OCI-LY7 (cell line): ENCODE results near the gene ULK3.

Experiments
- EZH2phosphoT487 ChIP-seq: fragments of 200-600 bp; sonication (generic); IDR thresholded peaks from 2 replicates; pipeline ENCODE4 v1.6.1; 2018; ENCODE audit warnings: low read depth, borderline replicate concordance, mild to moderate bottlenecking, mixed run types, antibody characterized with exemption, low read length, moderate library complexity, mixed read lengths
- TF ChIP-seq, protein P1 (sequence below): fragments of 200-600 bp; sonication (generic); conservative IDR thresholded peaks from 2 replicates; pipeline ENCODE4 v1.5.1; 2014; ENCODE audit warnings: mild to moderate bottlenecking, antibody characterized with exemption, low read length, moderate library complexity, mixed read lengths

DNA sequence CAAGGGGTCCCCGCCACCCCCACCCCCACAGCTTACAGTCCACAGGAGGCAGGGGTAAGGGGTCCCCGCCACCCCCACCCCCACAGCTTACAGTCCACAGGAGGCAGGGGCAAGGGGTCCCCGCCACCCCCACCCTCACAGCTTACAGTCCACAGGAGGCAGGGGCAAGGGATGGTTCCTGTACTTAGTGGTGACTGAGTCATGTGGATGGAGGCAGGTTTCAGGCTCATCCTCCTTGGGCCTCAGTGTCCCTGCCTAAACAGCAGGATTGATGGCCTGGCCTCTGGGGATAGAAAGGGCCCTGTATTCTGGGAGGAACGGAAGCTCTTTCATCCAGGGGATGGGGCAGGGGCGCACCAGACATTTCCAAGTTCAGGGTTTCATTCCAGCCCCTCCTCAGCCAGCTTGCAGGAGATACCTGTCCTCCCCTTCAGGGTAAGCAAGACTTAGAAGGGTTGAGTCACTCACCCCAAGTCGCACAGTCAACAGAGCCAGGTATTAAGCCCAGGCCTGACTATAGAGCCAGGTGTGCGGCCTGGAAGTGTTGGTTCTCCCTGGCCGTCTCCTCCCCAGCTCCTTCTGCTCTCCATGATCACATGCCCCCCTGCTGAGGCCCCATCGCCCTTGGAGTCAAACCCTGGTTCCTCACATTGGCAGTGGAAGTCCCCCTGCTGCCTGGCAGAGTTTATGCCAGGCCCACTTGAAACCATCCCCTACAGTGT lies 48.5 kb downstream of the ULK3 start:
- TF ChIP-seq, protein P1, sequence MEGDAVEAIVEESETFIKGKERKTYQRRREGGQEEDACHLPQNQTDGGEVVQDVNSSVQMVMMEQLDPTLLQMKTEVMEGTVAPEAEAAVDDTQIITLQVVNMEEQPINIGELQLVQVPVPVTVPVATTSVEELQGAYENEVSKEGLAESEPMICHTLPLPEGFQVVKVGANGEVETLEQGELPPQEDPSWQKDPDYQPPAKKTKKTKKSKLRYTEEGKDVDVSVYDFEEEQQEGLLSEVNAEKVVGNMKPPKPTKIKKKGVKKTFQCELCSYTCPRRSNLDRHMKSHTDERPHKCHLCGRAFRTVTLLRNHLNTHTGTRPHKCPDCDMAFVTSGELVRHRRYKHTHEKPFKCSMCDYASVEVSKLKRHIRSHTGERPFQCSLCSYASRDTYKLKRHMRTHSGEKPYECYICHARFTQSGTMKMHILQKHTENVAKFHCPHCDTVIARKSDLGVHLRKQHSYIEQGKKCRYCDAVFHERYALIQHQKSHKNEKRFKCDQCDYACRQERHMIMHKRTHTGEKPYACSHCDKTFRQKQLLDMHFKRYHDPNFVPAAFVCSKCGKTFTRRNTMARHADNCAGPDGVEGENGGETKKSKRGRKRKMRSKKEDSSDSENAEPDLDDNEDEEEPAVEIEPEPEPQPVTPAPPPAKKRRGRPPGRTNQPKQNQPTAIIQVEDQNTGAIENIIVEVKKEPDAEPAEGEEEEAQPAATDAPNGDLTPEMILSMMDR = no peak
- TF ChIP-seq EZH2phosphoT487 = no peak
